ENCODE data around the gene IRF2BPL.

IRF2BPL gene

DNA sequence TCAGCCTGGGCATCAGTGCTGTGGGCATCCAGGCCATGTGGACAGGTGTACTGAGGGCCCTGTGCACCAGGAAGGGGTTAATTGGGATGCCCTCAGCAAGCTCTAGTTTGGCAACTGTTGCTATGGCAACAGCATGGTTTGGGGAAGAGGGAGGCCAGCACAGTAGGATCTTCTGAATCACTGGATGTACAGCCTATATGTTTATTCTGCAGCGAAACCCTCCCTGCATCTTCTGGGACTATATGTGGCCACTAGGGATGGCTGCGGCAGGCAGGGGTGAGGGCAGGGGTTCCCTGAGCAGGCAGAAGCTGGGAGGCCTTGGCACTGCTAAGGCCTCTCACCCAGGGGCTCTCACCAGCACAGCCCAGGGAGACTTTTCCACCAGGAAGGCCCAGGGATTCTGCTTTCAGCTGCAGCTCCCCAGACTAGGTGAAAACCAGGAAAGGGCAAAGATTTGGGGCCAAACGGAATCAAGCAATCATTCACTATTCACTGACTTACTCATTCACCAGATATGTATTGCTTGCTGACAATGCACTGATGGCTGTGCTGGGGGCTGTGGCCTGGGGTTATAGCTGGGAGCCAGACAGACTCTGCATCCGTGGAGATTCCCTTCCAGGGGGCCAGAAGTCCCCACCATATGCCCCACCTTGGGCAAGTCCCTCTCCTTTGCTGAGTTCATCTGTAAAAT lies 42.8 kb downstream of the IRF2BPL start:
- no peak for DNase-seq (ENCODE audit: low spot score)

- no peak for DNase-seq (ENCODE audit: low spot score)
These were observed 43.6 kb downstream of the IRF2BPL start for GRCh38 chr14:76984787-76985375.

DNA sequence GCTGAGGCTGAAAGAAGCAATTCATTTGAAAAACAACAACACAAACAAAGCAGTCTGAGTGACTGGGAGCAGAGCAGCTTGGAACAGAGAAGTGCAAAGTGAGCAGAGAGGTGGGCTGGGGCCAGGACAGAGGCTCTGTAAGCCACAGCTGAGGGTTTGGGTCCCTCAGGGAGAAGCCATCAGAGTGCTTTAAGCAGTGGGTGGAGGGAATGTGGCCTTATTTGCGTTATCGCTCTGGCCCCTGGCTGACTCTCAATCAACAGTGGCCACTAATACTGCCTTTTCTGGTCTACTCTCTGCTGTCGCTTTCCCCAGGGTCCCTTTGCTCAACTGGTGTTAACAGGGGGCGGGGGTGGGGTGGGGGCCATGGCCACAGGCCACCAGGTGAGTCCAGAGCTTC lies 44.2 kb downstream of the IRF2BPL start:
- DNase-seq (ENCODE audit: low spot score) = no peak

GRCh38 chr14:76981670-76982069 lies 46.8 kb downstream of the IRF2BPL start:
- DNase-seq (ENCODE audit: low spot score) = no peak

GRCh38 chr14:76977793-76978720 lies 50.5 kb downstream of the IRF2BPL start:
- DNase-seq (ENCODE audit: low spot score) = peak; percentile 47

DNA sequence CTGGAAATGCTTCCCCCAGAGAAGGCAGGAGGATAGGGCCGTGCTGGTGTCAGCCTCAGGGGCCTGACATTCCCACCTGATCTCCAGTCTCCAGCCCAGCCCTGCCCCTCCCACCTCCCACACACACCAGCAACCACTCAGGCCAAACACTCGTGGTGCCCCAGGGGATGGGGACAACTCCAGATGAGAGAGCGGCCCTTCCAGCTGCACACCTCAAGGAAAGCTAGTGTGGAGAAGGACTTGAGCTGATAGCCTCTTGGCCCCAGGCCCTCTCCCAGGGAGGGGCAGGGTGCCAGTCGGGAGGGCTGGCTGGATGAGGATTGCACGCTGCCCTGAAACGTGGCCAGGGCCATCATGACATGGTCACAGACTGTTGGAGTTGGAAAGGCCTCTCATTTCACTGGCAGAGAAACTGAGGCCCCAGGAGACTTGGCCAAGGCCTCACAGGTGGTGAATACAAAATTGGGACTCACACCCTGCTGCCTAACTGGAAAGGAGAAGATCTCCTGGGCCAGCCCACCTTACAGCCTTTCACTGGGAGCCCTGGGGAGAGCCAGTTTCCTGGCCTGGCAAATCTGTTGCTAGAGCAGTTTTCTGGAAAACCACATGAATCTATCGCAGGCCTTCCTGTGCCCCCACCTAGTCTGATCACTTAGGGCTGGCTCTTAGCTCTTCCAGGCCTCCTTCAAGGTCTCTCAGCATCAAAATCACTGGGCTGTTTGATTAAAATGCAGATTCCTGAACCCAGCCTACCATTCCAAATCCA lies 52.1 kb downstream of the IRF2BPL start:
- no peak for DNase-seq (ENCODE audit: low spot score)

GRCh38 chr14:76975812-76976211 lies 52.7 kb downstream of the IRF2BPL start:
- DNase-seq (ENCODE audit: low spot score) = no peak

DNA sequence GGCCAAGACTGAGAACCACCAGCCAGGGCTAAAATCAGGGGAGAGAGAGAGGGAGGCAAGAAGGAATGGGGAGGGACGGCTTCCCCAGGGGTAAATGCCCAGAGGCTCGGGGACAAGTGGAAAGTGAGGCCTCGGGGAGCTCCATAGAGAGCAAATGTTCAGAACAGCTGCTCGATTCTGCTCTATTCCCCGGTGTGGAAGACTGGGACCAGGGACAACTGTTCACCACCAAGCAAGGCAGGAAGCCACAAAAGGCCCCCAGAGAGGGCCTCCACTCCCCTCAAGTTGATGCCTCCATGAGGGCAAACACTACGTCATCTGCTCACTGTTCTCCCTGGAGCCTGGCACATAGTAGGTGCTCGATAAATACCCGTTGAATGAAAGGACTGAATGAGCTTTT lies 53.5 kb downstream of the IRF2BPL start:
- no peak for DNase-seq (ENCODE audit: low spot score)

Measured in GM03348 (cell line).